Epithelial cell of prostate (primary cell): ENCODE results near the gene TMEM205.
A peak's percentile ranks its signal among the peaks of the same experiment; 100 is the strongest.
"Not testable (repeated sequence)": the region's sequence is repeated elsewhere in the genome, so short reads cannot be mapped to it uniquely, and the experiment has no call there.

ENCODE experiments used
- DNase-seq: peaks from one replicate; pipeline ENCODE4 v3.0.0-alpha.2; 2011; ENCODE audit warnings: low read depth, low spot score
- H3K27ac ChIP-seq: fragments of 450-650 bp; 2 replicates; pipeline ENCODE4 v1.5.1; 2017; ENCODE audit warnings: mild to moderate bottlenecking

TMEM205 gene

DNA sequence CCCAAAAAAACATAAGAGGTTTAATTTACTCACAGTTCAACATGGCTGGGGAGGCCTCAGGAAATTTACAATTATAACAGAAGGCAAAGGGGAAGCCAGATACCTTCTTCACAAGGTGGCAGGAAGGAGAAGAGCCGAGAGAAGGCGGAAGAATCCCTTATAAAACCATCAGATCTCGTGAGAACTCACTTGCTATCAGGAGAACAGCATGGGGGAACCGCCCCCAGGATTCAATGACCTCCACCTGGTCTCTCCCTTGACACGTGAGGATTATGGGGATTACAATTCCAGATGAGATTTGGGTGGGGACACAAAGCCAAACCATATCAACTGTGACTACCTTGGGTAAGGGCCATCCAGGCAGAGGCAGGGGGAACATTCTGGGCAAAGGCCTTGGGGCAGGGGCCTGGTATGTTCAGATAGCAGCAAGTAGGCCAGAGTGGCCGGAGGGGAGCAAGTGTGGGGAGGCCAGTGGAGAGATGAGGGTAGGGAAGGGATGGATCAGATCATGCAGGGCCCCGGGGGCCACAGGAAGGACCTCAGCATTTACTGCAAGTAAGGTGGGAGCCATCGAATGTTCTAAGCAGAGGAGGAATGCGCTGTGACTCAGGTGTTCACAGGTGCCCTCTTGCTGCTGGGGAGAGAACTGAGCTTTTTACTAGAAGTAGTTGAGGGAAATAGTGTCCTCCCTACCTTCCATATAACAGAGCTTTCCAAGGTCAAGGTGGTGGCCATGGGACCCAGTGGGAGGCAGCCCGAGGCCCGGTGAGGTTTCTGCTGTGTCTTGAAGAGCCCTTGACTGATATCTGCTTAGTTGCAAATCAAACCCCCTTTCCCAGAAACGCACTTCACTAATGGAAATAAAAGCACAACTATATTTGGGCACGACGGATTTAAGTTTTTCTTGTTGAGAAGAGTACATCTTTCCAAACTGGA is 24.6 kb downstream of the TMEM205 start:
- H3K27ac ChIP-seq, result no peak overlapping the region
- DNase-seq, result no peak

- not testable (repeated sequence) for H3K27ac ChIP-seq, DNase-seq
Measured at GRCh38 chr19:11320278-11320995, 25.6 kb downstream of the TMEM205 start.

GRCh38 chr19:11306337-11306736 is 39.7 kb downstream of the TMEM205 start:
- H3K27ac ChIP-seq, result no peak overlapping the region
- no peak for DNase-seq

DNA sequence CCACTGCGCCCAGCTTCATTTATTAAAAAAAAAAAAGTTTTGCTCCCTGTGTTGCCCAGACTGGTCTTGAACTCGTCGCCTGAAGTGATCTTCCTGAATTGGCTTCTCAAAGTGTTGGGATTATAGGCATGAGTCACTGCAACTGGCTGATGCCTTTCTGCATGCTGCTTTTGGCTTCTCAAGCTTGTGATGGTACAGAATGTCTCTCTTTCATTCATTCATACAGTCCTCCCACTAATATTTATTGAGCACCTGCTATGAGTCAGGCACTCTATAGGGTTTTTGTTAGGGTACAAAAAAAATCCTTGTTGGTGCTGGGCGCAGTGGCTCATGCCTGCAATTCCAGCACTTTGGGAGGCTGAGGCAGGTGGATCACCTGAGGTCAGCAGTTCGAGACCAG is 41.1 kb downstream of the TMEM205 start:
- H3K27ac ChIP-seq, result no peak overlapping the region
- no peak for DNase-seq

DNA sequence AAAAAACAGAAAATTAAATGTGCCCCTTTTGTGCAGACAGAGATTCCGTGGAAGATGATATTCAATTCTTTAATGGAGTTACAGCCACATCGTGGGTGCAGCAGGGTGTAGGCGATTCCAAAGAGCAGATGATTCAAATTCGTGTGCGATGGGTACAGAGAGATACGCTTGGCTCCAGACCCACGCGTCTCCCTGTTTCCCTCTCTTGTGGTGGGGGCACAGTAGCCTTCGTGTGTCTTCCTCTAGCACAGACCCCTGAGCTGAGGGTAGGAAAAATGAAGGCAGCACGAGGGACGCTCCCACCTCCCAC is 45.3 kb downstream of the TMEM205 start:
- H3K27ac ChIP-seq, result no peak overlapping the region
- DNase-seq, result no peak

GRCh38 chr19:11299946-11300810 is 45.9 kb downstream of the TMEM205 start:
- H3K27ac ChIP-seq, result no peak overlapping the region
- DNase-seq, result no peak

- H3K27ac ChIP-seq, result no peak overlapping the region
- DNase-seq, result no peak
Measured at GRCh38 chr19:11296264-11296663, 49.8 kb downstream of the TMEM205 start.

DNA sequence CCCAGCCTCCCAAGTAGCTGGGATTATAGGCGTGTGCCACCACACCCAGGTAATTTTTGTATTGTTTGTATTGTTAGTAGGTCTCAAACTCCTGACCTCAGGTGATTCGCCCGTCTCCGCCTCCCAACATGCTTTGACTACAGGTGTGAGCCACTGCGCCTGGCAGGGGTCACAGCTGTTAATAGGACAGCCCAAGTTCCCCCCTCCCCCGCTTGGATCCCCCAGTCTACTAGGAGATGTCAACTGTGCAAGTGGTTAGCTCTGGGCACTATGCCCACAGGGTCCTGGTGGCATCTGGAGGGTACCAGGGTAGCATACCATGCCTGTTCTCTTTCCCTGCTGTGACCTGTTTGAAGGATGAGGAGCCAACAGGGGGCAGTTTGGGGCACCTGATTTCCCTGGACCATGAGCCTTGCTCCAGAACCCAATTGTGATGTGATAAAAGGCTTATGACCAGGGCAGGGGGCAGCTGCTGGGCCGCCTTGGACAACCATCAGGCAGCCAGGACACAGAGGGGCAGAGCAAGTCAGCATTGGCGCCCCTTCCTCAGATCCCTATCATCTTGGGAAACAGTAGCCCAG is 50.3 kb downstream of the TMEM205 start, which contains the start of gene TSPAN16:
TSPAN16 (plus strand) TSS at position 496 of the 581 bp plus-strand sequence. CDS start 138 bp downstream, outside the sequence.
- no peak for DNase-seq

GRCh38 chr19:11295180-11295579 is 50.9 kb downstream of the TMEM205 start:
- no peak overlapping the region for H3K27ac ChIP-seq
- no peak for DNase-seq

More for the DNA sequence above, 50.3 kb downstream of the TMEM205 start, which contains the start of gene TSPAN16:
- no peak within 1 kb of the TSS for H3K27ac ChIP-seq

DNA sequence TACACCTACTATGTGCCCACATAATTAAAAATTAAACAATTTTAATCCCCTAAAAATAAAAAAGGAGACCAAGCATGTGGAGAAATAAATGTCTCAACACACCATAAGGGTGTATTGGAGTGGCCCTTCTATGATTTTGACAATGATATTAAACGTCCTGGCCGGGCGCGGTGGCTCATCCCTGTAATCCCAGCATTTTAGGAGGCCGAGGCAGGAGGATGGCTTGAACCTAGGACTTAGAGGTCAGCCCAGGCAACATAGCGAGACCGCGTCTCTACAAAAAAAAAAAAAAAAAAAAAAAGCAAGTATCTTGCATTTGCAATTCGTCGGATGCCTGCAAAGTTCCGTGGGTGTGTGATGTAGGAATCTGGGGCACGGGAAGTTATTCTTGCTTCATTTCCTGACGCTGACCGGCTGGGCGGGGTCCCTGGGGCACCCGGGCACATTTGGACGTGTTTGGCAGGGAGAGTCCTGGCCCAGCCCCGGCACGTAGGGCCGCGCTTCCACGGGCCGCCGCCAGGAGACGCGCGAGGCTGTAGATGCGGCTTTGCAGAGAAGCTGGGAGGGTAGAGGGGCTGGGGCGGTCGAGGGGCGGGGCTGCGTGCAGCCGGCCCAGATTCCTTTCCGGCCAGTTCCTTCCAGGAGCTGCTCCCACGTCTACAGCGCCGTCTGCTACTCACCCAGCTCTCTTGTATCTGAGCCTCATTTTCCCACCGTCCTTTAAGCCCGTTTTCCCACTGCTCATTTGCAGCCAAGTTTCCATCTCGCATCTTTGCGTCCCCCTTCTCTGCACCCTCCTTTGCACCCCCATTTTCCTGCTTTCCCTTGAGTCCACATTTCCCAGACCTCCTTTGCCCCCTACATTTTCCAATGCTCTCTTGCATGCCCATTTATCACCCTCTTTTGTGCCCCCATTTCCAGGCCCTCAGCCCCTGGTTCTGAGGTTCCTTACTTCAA is 52.4 kb downstream of the TMEM205 start:
- peak; percentile 49 for DNase-seq
- peak overlapping the region; percentile 59 for H3K27ac ChIP-seq
